Activated T-cell treated with anti-CD3 and anti-CD28 coated beads for 4 hours (primary cell): ENCODE data around the gene LIX1.
"Not testable (repeated sequence)": the region's sequence is repeated elsewhere in the genome, so short reads cannot be mapped to it uniquely, and the experiment has no call there.

Experiments used
- DNase-seq: peaks from one replicate; pipeline ENCODE4 v3.0.0-alpha.2; 2020

LIX1 gene

DNA sequence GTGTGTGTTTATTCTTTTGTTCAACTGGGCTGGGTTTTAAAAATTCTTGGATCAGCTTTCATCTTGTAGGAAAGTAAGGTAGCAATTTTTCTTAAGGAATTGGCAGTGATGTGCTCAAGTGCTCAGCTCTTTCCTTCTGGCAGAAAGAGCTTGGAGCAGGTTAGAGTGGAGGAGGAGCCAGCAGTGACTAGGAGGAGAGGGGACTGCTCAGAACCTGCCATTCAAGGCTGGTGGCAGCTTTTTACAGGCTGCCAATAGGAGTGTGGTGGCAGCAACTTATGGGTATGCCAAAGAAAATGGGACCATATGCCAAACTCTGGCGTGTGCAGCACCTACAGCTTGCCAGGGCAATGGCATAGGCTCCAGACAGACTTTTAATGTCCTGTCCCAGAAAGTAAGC lies 2.2 kb downstream of the LIX1 start:
- not testable (repeated sequence) for DNase-seq

DNA sequence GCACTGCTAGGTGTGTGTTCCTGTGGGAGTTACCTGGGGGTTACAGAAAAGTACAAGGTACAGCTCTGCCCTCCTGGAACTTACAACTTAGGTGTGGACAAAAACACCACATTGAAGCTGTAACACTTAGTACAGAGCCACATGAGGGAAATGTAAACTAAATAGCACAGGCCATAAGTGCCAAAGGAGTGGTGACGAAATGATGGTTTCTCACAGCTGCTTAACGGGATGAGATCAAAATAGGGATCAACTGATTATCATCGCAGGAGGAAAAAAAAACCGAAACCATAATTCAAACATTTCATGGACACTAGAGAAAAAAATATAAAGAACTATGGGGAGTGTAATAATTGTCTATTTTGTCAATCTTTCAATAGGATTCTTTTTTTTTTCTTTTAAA lies 5.9 kb downstream of the LIX1 start:
- no peak for DNase-seq

DNA sequence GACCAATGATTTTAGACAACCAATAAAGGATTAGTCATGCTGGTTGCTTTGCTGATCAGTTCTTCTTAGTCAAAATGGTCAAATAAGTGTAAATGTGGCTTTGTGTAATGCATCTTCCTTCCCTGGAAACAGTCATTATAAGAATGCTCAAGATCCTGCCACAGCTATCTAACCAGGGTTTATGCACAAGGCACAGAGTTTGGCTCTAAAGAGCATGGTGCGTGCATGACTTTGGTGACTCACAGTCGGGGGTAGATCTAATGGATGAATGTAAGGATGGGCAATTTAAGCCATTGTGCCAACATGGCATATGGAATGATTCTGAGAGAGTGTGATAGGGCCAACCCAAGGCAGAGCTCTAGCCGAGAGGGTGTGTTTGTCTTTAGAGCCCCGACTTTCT lies 6.5 kb downstream of the LIX1 start:
- DNase-seq: no peak

DNA sequence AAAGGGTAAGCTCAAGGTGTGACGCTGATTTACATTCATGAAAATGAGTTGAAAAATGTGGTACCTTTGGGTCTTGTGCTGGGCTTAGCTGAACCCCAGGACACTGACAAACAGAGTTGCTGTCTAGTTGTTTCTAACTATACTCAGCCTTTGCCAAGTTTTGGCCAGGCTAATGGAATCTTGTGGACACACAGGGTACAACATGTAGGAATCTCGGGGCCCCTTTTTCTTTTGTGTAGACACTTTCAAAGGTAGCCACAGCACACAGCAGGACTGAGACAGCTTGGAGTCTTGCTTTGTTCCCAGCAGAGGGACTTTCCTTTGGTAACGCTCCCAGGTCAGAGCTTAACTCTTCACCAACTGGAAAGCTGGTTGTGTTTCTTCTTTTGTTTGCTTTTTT lies 7.8 kb downstream of the LIX1 start:
- DNase-seq: no peak

DNA sequence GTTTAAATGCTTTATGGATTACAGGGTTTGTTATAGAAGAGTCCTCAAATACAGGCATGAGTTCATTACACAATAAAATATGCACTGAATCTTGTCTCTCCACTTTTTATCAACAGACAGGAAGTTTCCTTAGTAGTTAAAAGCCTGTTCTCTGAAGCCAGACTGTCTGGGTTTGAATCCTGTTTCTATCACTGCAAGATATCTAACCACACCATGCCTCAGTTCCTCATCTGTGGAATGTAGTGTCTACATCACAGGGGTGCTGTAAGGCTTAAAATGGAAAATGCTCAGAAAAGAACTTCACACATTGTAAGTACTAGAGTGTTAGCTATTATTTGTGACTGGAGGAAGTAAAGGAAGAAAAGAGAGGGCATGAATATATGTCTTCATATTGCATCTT lies 9.3 kb downstream of the LIX1 start:
- DNase-seq: no peak

DNA sequence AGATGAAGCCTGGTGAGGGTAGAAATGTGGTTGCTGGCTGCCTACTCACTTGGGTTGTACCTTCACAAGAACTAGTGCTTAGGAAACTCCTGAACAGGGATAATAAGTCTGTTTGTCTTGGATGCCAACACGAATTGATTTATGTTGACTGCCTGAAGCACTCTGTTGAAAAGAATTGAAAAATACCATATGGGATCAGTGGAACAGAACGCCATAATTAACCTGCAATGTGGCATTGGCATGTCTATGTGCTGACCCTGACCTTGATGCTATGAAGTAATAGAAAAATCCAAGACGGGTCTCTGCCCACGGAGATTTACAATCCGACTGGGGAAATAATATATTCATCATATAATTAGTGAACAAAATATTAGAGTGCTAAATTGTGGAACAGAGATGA lies 10.5 kb downstream of the LIX1 start:
- no peak for DNase-seq

DNA sequence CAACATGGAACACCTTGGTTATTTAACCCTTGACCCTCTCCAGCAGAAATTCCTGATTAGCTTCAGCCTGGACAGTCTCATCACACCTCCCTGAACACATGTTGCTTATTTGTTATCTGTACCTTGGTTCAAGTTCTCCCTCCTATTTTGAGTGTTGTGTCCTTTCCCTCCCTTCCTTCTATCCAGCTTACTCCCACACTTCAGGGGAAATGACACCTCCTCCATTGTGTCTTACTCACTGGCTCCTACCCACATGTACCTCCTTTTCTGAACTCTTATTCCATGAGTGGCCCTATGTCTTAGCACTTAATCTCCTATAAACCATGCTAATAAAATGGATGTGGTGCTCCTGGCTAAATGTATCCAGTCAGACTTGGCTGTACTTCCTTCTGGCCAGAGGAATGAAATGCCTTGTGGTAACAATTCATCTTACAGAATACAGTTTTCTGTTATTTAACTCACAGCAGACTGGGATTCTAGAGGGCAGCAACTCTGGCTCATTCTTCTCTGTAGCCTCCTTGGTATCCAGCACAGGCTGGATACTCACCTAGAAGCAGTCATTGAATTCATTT lies 11.2 kb downstream of the LIX1 start:
- DNase-seq: no peak

DNA sequence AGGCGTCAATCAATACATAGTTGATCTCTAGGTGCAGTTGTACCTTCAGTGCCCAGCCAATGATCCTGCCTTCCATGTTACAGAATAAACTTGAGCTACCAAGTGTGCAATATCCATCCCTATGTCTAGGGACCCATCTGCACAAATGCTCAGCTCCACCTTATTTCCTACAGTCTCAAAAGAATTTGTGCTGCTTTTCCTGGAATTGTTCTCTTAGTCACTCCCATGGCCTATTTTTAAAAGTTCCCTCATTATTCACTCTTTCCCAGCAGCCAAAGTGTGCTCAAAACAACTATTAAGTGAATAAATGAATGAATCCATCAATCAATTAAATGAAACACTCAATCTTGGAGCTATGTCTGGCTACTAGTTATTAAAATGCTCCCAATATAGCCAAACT lies 14.7 kb downstream of the LIX1 start:
- no peak for DNase-seq

DNA sequence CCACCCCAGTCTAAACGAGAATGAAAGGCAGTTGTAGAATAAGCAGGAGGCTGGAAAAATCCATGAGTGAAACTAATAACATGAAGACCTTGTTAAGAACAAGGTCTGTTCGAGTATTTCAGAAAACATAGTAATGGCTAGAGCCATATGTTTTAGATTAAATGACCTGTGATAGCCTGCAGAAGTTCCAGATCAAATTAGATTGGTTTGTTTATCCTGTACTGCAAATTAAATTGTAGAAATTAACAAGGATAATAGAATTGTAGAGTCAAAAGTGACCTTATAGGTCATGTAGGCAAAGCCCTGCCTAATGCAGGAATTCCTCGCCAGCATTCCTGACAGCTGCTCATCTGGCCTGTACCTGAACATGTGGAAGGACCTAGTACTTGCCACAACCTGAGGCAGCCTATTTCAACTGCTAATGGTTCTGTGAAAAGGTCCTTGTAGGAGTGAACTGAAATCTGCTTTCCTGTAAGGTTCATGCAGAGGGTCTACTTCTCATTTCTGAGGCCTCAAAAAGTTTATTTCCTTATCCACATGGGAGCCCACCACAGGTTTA lies 17.2 kb downstream of the LIX1 start:
- DNase-seq: no peak

DNA sequence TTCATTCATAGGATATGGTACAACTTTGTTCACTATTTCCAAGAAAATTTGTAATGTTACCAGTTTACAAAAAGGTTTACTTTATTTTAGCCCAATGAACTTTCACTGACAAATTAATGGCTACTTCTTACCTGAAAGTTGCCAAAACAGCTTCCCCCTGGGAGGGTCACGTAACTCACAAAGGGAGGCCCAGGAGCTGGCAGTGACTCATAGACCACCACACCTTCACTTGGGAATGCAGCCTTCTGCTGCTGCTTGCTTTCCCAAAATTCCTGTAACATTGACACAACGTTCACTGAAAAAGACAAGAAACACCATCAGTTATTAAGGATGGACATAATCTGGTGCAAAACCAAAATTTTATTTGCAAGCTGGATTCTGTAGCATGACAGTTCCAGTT lies 18.1 kb downstream of the LIX1 start:
- DNase-seq: no peak

DNA sequence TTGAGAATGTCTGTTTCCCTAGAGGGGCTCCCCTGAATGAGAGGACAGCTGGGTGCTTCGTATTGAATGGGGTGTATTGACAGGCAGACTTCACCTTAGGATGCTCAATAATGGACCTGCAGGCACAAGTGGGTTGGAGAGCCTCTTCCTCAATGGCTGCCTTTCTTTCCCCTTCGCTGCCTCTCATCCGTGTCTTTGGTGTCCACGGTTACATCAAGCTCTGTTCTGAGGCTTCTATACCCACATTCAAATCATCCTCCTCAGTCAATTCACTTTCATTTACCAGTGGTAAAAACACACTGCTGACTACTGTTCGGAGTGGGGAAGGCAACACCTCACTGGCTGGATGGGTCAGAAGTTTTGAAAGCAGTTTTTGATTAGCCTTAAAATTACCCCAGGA lies 20.6 kb downstream of the LIX1 start:
- no peak for DNase-seq

DNA sequence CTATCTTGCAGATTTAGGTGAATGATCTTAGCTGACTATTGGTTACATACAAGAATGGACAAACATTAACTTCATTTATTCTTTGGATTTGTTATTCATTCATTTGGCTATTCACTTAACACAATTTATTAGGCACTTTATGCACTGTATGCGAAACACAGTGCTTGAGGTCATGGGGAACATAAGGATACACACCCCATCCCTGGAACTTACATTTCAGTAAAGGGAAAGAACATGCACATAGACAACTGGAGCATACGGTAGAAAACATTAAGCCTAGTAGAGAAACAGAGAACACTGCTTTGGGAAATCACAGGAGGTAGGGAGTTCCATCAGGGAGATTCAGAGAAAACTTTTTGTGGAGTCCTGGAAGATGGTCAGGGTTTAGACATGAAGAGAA lies 22.2 kb downstream of the LIX1 start:
- DNase-seq: no peak

DNA sequence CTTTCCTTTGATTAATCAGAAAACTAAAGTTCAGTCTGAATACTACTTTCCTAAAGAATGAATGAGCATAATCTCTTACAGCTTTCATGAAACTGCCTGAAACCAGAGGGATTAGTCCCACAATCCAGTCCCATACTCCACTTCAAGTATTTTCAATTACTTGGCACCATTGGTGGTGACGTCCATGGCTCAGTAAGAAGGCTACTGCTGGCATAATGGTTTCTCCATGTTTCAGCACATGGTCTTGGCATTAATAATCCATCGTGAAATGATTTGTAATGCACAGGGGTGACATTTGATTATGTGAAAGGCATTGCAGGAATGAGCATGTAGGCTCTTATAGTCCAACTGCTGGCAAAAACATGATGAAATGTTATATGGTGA lies 23.4 kb downstream of the LIX1 start:
- DNase-seq: no peak

DNA sequence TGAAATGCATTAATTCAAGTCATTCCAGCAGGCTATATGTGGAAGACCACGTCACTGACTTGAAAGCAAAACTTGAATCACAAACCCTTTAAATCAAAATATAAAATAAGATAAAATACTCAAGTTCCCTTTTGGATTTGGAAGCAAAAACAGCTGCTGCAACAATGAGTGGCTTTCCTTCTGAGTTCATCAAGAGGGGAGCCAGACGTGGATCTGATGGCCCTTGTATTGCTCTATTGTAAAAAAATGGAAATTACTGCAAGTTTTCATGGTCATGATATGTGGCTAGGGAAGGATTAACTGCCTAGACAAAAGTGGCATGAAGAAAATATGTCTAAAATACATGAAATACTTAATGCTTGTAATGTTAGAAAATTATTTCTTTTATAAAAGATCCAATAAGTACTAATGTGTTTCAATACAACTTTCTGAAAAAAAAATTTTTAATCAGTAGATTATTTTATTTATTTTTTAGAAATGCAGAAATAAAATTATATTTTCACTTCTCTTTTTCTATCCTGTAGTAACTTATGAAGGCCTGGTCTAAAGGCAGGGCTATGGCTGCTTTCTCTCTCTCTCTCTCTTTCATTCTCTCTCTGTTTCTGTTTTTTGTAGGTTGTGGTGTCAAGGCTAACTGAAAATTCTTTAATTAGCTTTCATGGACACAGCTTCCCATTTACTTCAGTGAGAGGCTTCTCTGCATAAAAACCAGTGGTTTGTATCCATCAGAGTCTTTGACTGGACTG lies 24.0 kb downstream of the LIX1 start:
- DNase-seq: no peak

DNA sequence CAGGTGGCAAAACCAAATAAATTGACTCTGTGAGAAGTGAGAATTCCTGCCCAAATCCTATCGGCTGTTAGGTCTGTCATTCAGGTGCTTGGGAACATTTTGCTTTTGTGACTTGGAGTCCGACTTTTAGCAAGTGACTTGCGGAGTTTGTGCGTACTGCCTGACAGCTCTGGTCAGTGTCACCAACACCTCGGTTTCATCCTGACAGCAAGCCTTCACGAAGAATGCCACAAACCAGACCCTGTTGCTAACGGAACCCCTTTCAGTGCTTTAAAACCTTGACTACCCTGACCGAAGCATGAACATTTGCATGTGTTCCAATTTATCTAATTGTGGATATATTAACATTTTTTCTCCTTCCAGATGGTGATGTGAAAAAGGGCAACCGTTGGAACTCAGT lies 26.5 kb downstream of the LIX1 start:
- no peak for DNase-seq

DNA sequence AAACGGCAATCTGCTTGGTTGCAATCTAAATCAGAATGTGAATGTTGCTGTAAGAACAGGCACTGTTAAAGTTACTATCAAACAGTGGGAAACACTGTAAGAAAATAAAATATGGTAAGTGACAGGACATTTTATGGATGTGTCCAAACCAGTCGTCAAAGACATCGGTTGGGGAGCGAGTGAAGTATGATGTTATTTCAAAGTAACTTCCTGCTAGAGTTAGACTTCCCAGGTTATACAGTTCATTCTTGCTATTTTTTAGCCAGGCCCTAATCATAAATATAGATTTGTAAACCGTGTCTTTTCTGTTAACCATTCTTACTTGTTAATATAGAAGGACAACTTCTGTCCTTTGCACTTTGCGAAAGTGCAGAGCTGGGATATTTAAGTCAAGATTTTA lies 30.2 kb downstream of the LIX1 start:
- DNase-seq: no peak

DNA sequence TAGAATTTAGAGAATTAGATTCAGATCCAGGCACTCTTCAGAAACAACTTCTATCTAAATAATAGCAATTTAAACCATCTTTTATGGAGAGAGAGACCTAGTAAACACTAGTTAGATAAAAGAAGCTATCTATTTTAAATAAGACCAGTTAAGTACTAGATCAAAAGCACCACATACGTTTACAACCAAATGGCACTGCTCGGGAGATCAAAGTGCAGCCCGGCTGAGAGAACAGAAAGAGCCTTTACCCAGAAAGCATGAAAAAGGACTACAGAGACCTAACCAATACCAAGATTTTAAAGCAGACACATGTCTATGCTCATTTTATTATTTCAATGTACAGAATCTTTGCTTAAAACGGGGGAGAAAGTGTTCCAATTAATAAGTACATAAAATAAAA lies 30.8 kb downstream of the LIX1 start:
- DNase-seq: no peak

DNA sequence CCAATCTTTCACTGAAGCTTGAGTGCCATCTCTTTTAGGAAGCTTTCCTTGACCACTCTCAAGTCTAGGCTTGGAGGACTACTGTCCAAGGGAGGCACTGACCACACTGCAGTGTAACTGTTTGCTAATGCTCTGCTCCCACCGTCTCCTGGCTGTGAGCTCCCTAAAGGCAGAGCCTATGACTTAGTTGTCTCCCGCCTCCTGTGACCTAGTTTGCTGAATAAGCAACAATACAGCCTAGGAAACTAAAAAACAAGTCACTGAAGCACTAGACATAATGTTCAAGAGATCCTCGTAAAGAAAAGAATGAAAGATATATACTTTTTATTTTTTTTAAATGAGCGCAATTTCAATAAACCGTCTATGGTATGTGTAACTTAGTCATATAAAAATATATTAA lies 31.4 kb downstream of the LIX1 start:
- no peak for DNase-seq

DNA sequence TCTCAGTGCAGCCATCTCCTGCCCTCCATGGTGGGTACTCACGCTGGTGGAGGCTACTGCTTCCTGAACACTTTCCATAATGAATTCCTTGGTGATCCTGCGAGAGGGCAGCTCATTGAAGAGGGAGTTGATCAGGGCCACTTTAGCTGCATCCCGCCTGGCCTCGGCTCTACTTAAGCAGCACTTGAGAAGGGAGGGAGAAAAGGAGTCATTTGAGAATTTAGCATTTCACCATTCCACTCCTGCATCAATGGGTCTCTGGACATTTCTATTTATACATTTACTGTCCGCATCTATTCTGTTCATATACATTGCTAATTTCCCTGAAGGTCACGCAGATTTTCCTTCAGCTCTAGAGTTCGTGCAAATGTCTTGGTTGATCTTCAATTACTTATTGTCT lies 35.1 kb downstream of the LIX1 start:
- DNase-seq: no peak

DNA sequence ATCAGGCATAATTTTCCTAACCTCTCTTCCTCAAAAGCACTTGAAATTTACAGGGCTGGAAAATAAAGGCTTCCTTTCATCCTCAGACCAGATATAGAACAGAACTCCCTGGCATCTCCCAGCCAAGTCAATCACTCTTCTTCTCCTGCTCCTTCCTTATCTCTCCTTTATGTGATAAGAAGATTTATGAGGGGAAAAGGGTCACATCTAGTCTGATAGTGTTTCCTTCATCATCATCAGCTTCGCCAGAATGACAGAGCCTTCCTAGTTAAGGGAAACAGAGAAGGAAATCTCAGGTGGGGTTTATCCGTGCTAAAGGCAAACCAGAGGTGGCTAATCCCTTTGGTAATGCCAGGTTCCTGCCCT lies 36.2 kb downstream of the LIX1 start:
- DNase-seq: no peak

DNA sequence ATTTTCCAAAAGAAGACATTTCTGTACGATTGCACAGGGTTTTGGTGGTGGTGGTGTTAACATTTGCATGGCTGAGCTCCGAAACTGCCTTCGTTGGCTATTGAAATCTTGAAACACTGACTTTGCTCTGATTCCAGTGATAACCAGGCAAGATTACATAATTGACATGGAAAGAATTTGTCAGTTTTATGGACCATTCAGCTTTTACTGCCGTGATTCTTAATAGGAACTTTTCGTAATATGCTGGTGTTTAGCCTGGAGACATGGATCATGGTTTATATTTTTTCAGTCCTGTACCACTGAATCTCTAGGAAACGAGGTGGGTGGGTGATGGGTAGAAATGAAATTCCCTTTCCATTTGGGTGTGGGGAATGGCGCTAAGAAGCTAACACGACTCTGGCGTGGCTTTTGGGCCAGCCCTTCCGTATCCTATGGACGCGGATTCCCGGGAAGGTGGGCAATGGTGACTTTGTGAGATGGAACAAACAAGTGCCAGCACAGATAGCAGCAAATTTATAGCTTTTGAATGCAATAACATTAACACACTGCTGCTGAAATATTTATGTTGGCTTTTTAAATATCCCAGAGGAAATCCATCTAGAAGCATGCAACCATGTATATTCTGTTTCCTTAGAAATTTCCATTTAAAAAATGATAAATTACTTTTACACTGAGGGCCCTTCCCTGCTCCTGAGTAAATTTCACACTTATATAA lies 36.8 kb downstream of the LIX1 start:
- no peak for DNase-seq

DNA sequence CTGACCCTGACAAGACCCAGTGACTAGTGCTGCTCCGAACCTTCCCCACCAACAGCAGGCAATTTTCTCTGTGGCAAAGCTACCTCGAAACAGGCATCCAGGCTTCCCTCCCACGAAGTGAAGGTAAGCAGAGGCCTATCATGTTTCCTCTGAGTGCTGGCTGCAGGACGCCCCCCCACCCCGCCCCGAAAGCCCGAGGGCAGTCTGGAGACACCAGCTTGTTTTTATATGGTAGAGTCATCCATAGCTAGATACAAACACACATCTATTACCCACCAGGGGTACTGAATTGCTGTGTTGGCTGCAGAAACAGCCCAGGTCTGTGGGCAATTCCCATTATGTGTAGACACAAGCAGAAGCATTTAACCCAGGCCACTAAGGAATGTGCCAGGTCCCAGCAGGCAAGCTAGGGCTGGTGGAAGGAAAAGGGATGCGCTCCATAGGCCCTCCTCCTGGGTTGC lies 40.4 kb downstream of the LIX1 start:
- DNase-seq: no peak

DNA sequence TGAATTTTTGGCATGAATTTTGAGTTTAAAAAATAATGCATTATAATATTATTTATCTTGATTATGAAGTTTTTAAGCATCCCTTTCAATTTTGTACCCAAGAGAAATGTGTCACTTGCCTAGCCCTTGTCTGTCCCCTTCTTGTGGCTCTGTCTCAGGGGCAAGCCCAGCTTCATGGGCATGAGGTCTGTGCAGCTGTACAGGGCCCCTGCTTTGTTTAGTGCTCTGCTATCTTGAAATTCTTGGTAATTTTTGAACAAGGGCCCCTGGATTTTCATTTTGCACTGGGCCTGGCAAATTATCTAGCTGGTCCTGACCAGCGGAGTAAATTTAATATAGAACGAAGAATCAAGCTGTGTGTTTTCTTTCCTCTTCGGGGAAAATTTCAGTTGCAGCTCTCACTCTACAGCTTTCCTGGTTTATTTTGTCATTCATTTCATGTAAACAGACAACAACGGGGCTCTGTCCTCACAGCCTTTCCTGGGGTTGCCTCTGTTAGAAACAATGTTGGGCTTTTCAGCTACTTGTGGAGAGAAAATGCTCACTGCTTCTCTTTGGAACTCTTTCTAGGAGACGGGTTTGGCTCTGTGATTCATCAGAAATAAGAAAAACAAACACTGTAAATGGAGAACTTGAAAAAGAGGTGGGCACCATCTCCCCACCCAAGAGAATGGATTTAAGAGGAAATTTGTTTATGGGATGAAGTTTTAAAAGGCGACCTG lies 41.1 kb downstream of the LIX1 start:
- no peak for DNase-seq

DNA sequence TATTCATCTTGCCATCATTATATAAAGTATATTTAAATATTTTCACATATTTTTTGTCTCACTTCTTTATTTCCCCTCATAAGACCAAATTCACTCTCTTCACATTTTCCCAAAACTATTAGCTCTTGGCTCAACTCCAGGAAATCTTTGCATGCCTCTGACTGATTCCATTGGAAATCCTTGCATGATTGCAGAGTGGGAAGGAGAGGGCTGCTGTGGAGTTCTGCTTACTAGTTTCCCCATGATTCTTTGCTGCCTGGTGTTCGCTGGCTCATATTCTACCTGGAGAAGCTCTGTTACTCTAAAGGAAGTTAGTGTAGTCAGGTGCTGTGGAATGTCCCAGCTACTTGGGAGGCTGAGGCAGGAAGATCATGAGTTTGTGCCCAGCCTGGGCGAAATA lies 41.9 kb downstream of the LIX1 start:
- DNase-seq: no peak
